GM23338 (cell line): ENCODE measurements around the gene LRFN4. TPM values are rescaled to one million over a fixed set of nuclear protein-coding genes. Genes with fewer than 3 reads are reported as not detected.

Experiments used
- ATAC-seq: fragments of 200-7000 bp; cut with Tn5 transposase; 3 replicates; pipeline ENCODE4 v1.9.1; 2020
- DNase-seq: peaks from one replicate; pipeline ENCODE4 v3.0.0-alpha.2; 2015; ENCODE audit warnings: low spot score
- H2AFZ ChIP-seq: fragments of 200-600 bp; sonication (generic); 2 replicates; pipeline ENCODE4 v1.8.0; 2016; ENCODE audit warnings: antibody characterized with exemption, mild to moderate bottlenecking, moderate library complexity
- H3F3A ChIP-seq: fragments of 200-600 bp; sonication (generic); replicated peaks from 2 replicates; pipeline ENCODE4 v1.8.0; 2017; ENCODE audit warnings: antibody characterized with exemption, mixed run types, low read depth
- H3K27ac ChIP-seq: fragments of 200-600 bp; sonication (generic); 2 replicates; pipeline ENCODE4 v1.6.1; 2016; ENCODE audit warnings: low read depth
- H3K27me3 ChIP-seq: fragments of 200-600 bp; sonication (generic); 2 replicates; pipeline ENCODE4 v1.8.0; 2016; ENCODE audit warnings: mild to moderate bottlenecking, mixed run types, moderate library complexity; ENCODE audit not compliant: insufficient read depth
- H3K36me3 ChIP-seq: fragments of 200-600 bp; sonication (generic); 2 replicates; pipeline ENCODE4 v1.8.0; 2016; ENCODE audit warnings: mild to moderate bottlenecking; ENCODE audit not compliant: insufficient read depth
- H3K4me1 ChIP-seq: fragments of 200-600 bp; sonication (generic); 2 replicates; pipeline ENCODE4 v1.8.0; 2016; ENCODE audit warnings: mild to moderate bottlenecking, moderate library complexity; ENCODE audit not compliant: insufficient read depth
- H3K4me2 ChIP-seq: fragments of 200-600 bp; sonication (generic); 2 replicates; pipeline ENCODE4 v1.7.1; 2017; ENCODE audit warnings: mixed run types
- H3K4me3 ChIP-seq: fragments of 200-600 bp; sonication (generic); 2 replicates; pipeline ENCODE4 v1.6.1; 2016; ENCODE audit warnings: mixed run types
- H3K79me2 ChIP-seq: fragments of 200-600 bp; sonication (generic); replicated peaks from 2 replicates; pipeline ENCODE4 v1.8.0; 2017; ENCODE audit warnings: mild to moderate bottlenecking; ENCODE audit not compliant: insufficient read depth
- H3K9me2 ChIP-seq: fragments of 200-600 bp; sonication (generic); 2 replicates; pipeline ENCODE4 v1.8.0; 2017; ENCODE audit not compliant: insufficient read depth
- H4K20me1 ChIP-seq: fragments of 200-600 bp; sonication (generic); replicated peaks from 2 replicates; pipeline ENCODE4 v1.8.0; 2017; ENCODE audit warnings: mild to moderate bottlenecking; ENCODE audit not compliant: insufficient read depth
- H3K27ac Mint-ChIP-seq: 2 replicates; pipeline ENCODE4 v1.8.0; 2020; ENCODE audit warnings: inconsistent platforms, mild to moderate bottlenecking, moderate library complexity, mixed read lengths
- H3K27me3 Mint-ChIP-seq: 3 replicates; pipeline ENCODE4 v1.8.0; 2022; ENCODE audit warnings: low read depth, mild to moderate bottlenecking, moderate library complexity, mixed read lengths, inconsistent platforms; ENCODE audit not compliant: insufficient read depth, poor library complexity
- H3K36me3 Mint-ChIP-seq: 3 replicates; pipeline ENCODE4 v1.8.0; 2021; ENCODE audit warnings: low read depth, mild to moderate bottlenecking, inconsistent platforms, moderate library complexity, mixed read lengths
- H3K4me1 Mint-ChIP-seq: 3 replicates; pipeline ENCODE4 v1.8.0; 2020; ENCODE audit warnings: mild to moderate bottlenecking, inconsistent platforms, mixed read lengths
- H3K4me3 Mint-ChIP-seq: 3 replicates; pipeline ENCODE4 v1.8.0; 2021; ENCODE audit warnings: moderate library complexity, mild to moderate bottlenecking, inconsistent platforms, mixed read lengths
- H3K9me3 Mint-ChIP-seq: 3 replicates; pipeline ENCODE4 v1.8.0; 2020; ENCODE audit warnings: moderate library complexity, mild to moderate bottlenecking, inconsistent platforms, mixed read lengths
- CREB1 ChIP-seq: fragments of 250-450 bp; sonication (Bioruptor Pico); IDR thresholded peaks from 2 replicates; pipeline ENCODE4 v1.5.0; 2020; ENCODE audit warnings: low read depth, mild to moderate bottlenecking, moderate library complexity
- ETS1 ChIP-seq: IDR thresholded peaks from 2 replicates; pipeline ENCODE4 v1.6.1; 2016; ENCODE audit warnings: antibody characterized with exemption
- EZH2 ChIP-seq: fragments of 200-600 bp; sonication (generic); IDR thresholded peaks from one replicate; pipeline ENCODE4 v1.8.0; 2017; ENCODE audit warnings: antibody characterized with exemption, mild to moderate bottlenecking, low read depth; ENCODE audit not compliant: unreplicated experiment
- EZH2phosphoT487 ChIP-seq: fragments of 200-600 bp; sonication (generic); IDR thresholded peaks from one replicate; pipeline ENCODE4 v1.8.1; 2018; ENCODE audit warnings: antibody characterized with exemption; ENCODE audit not compliant: unreplicated experiment
- JUNB ChIP-seq: IDR thresholded peaks from one replicate; pipeline ENCODE4 v1.6.1; 2016; ENCODE audit warnings: antibody characterized with exemption; ENCODE audit not compliant: unreplicated experiment
- NANOG ChIP-seq: IDR thresholded peaks from 2 replicates; pipeline ENCODE4 v1.6.1; 2016; ENCODE audit warnings: antibody characterized with exemption, borderline replicate concordance
- POLR2AphosphoS5 ChIP-seq: IDR thresholded peaks from 2 replicates; pipeline ENCODE4 v1.6.1; 2016; ENCODE audit warnings: antibody characterized with exemption, low read depth
- STAT1 ChIP-seq: IDR thresholded peaks from one replicate; pipeline ENCODE4 v1.6.1; 2016; ENCODE audit warnings: antibody characterized with exemption; ENCODE audit not compliant: unreplicated experiment
- ZNF114 ChIP-seq: fragments of 250-450 bp; sonication (Bioruptor Pico); IDR thresholded peaks from 2 replicates; pipeline ENCODE4 v1.5.0; 2020; ENCODE audit warnings: mild to moderate bottlenecking, moderate library complexity
- ZNF331 ChIP-seq: fragments of 250-450 bp; sonication (Bioruptor Pico); IDR thresholded peaks from 2 replicates; pipeline ENCODE4 v1.5.0; 2020; ENCODE audit warnings: low read depth, mild to moderate bottlenecking, moderate library complexity
- polyA plus RNA-seq: library from polyadenylated mRNA; unstranded; fragments of >200 nt; fragmentation: Nextera tagmentation; extraction: Ambion mirVana; gene quantifications from 2 replicates; pipeline ENCODE4 v1.2.1, GENCODE V29; 2016
- total RNA-seq: library from RNA; depleted of rRNA; stranded (reverse); fragments of >200 nt; shearing (Covaris generic); gene quantifications from 2 replicates; pipeline ENCODE4 v1.2.3, GENCODE V29; 2014
- TF ChIP-seq, protein P1 (sequence below): IDR thresholded peaks from one replicate; pipeline ENCODE4 v1.6.1; 2018; ENCODE audit warnings: antibody characterized with exemption; ENCODE audit not compliant: unreplicated experiment
- TF ChIP-seq, protein P2 (sequence below), 2 experiments: fragments of 200-600 bp in 1 of 2; sonication (generic) in 1 of 2; conservative IDR thresholded peaks; 2 replicates each; pipeline versions ENCODE4 v1.5.1 to v1.6.1; 2016 to 2017; ENCODE audit warnings: antibody characterized with exemption in 2 of 2, low read depth in 2 of 2, mild to moderate bottlenecking in 2 of 2, moderate library complexity in 1 of 2
- TF ChIP-seq, protein P3 (sequence below): fragments of 250-450 bp; sonication (Bioruptor Pico); IDR thresholded peaks from 2 replicates; pipeline ENCODE4 v1.5.0; 2020; ENCODE audit warnings: mild to moderate bottlenecking, moderate library complexity

LRFN4 gene
- total and polyA plus RNA-seq, 2 experiments from 2014 or later = 9.8 to 63.5 TPM

DNA sequence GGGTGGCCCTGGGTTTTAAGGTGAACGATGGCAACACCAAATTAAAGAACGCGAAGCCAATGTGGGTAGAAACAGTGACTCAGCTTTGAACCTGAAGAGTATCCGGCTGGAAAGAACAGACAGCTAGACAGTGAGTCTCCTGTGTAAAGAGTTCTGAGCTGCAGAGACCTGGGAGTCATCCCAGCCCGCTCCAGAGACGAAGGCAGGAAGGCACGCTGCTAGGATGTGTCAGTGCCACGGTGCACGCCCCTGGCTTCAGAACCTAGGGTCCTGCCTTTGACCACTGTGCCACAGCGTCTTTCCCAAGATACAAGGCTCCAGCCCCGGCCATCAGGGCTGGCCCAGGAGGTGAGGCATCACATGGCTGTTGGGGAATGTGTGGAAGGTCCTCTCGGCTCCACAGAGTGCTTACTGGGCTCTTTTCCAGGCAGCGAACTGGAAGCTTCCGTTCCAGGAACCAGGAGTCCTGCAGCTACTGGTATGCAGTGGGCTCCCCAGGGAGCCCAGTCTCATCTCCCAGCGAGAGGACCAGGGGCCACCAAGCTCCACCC lies 29.9 kb downstream of the LRFN4 start:
- Histone ChIP-seq H3K79me2 (no peaks in the 10 kb centered on the region), H2AFZ (no peak overlapping the region), H3K36me3 (no peaks in the 10 kb centered on the region), H3K27me3 (no peaks in the 10 kb centered on the region), H3K27ac (no peak overlapping the region), H4K20me1 (no peaks in the 10 kb centered on the region), H3K4me2 (no peak overlapping the region), H3K4me3 (no peak overlapping the region), H3K4me1 (peaks cover 4% of the 10 kb centered on the region; the same call in 1 of the 2 replicates), H3K9me2 (no peaks in the 10 kb centered on the region), H3F3A (no peaks in the 10 kb centered on the region)
- DNase-seq (no peak), ATAC-seq (peak; percentile 11; the same call in 2 of the 3 replicates)
- Mint-ChIP-seq H3K36me3 (no peaks in the 10 kb centered on the region; the same call in 2 of the 3 replicates), H3K4me3 (no peak overlapping the region), H3K27me3 (peaks cover 7% of the 10 kb centered on the region), H3K4me1 (peaks cover 32% of the 10 kb centered on the region), H3K27ac (no peak overlapping the region; the same call in 1 of the 2 replicates), H3K9me3 (no peaks in the 10 kb centered on the region)
- TF ChIP-seq ZNF331 (CRISPR knock-in tag) = no peak
- TF ChIP-seq ETS1 = no peak
- no peak for TF ChIP-seq CREB1 (CRISPR knock-in tag)
- TF ChIP-seq, protein P1, sequence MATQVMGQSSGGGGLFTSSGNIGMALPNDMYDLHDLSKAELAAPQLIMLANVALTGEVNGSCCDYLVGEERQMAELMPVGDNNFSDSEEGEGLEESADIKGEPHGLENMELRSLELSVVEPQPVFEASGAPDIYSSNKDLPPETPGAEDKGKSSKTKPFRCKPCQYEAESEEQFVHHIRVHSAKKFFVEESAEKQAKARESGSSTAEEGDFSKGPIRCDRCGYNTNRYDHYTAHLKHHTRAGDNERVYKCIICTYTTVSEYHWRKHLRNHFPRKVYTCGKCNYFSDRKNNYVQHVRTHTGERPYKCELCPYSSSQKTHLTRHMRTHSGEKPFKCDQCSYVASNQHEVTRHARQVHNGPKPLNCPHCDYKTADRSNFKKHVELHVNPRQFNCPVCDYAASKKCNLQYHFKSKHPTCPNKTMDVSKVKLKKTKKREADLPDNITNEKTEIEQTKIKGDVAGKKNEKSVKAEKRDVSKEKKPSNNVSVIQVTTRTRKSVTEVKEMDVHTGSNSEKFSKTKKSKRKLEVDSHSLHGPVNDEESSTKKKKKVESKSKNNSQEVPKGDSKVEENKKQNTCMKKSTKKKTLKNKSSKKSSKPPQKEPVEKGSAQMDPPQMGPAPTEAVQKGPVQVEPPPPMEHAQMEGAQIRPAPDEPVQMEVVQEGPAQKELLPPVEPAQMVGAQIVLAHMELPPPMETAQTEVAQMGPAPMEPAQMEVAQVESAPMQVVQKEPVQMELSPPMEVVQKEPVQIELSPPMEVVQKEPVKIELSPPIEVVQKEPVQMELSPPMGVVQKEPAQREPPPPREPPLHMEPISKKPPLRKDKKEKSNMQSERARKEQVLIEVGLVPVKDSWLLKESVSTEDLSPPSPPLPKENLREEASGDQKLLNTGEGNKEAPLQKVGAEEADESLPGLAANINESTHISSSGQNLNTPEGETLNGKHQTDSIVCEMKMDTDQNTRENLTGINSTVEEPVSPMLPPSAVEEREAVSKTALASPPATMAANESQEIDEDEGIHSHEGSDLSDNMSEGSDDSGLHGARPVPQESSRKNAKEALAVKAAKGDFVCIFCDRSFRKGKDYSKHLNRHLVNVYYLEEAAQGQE = no peak
- no peak for TF ChIP-seq JUNB
- no peak for TF ChIP-seq EZH2
- TF ChIP-seq ZNF114 (CRISPR knock-in tag) = no peak
- TF ChIP-seq, protein P2, sequence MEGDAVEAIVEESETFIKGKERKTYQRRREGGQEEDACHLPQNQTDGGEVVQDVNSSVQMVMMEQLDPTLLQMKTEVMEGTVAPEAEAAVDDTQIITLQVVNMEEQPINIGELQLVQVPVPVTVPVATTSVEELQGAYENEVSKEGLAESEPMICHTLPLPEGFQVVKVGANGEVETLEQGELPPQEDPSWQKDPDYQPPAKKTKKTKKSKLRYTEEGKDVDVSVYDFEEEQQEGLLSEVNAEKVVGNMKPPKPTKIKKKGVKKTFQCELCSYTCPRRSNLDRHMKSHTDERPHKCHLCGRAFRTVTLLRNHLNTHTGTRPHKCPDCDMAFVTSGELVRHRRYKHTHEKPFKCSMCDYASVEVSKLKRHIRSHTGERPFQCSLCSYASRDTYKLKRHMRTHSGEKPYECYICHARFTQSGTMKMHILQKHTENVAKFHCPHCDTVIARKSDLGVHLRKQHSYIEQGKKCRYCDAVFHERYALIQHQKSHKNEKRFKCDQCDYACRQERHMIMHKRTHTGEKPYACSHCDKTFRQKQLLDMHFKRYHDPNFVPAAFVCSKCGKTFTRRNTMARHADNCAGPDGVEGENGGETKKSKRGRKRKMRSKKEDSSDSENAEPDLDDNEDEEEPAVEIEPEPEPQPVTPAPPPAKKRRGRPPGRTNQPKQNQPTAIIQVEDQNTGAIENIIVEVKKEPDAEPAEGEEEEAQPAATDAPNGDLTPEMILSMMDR (conservative IDR thresholded peaks at IDR 0.05; ENCODE audit: low read depth in 2 of 2) = no peak
- no peak for TF ChIP-seq EZH2phosphoT487
- TF ChIP-seq NANOG = no peak
- TF ChIP-seq STAT1 = no peak
- TF ChIP-seq, protein P3, sequence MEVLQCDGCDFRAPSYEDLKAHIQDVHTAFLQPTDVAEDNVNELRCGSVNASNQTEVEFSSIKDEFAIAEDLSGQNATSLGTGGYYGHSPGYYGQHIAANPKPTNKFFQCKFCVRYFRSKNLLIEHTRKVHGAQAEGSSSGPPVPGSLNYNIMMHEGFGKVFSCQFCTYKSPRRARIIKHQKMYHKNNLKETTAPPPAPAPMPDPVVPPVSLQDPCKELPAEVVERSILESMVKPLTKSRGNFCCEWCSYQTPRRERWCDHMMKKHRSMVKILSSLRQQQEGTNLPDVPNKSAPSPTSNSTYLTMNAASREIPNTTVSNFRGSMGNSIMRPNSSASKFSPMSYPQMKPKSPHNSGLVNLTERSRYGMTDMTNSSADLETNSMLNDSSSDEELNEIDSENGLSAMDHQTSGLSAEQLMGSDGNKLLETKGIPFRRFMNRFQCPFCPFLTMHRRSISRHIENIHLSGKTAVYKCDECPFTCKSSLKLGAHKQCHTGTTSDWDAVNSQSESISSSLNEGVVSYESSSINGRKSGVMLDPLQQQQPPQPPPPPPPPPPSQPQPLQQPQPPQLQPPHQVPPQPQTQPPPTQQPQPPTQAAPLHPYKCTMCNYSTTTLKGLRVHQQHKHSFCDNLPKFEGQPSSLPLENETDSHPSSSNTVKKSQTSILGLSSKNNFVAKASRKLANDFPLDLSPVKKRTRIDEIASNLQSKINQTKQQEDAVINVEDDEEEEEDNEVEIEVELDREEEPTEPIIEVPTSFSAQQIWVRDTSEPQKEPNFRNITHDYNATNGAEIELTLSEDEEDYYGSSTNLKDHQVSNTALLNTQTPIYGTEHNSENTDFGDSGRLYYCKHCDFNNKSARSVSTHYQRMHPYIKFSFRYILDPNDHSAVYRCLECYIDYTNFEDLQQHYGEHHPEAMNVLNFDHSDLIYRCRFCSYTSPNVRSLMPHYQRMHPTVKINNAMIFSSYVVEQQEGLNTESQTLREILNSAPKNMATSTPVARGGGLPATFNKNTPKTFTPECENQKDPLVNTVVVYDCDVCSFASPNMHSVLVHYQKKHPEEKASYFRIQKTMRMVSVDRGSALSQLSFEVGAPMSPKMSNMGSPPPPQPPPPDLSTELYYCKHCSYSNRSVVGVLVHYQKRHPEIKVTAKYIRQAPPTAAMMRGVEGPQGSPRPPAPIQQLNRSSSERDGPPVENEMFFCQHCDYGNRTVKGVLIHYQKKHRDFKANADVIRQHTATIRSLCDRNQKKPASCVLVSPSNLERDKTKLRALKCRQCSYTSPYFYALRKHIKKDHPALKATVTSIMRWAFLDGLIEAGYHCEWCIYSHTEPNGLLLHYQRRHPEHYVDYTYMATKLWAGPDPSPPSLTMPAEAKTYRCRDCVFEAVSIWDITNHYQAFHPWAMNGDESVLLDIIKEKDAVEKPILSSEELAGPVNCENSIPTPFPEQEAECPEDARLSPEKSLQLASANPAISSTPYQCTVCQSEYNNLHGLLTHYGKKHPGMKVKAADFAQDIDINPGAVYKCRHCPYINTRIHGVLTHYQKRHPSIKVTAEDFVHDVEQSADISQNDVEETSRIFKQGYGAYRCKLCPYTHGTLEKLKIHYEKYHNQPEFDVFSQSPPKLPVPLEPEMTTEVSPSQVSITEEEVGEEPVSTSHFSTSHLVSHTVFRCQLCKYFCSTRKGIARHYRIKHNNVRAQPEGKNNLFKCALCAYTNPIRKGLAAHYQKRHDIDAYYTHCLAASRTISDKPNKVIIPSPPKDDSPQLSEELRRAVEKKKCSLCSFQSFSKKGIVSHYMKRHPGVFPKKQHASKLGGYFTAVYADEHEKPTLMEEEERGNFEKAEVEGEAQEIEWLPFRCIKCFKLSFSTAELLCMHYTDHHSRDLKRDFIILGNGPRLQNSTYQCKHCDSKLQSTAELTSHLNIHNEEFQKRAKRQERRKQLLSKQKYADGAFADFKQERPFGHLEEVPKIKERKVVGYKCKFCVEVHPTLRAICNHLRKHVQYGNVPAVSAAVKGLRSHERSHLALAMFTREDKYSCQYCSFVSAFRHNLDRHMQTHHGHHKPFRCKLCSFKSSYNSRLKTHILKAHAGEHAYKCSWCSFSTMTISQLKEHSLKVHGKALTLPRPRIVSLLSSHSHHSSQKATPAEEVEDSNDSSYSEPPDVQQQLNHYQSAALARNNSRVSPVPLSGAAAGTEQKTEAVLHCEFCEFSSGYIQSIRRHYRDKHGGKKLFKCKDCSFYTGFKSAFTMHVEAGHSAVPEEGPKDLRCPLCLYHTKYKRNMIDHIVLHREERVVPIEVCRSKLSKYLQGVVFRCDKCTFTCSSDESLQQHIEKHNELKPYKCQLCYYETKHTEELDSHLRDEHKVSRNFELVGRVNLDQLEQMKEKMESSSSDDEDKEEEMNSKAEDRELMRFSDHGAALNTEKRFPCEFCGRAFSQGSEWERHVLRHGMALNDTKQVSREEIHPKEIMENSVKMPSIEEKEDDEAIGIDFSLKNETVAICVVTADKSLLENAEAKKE = no peak
- no peak for TF ChIP-seq POLR2AphosphoS5
